ENCODE measurements around the gene COL4A1.

COL4A1 gene

DNA sequence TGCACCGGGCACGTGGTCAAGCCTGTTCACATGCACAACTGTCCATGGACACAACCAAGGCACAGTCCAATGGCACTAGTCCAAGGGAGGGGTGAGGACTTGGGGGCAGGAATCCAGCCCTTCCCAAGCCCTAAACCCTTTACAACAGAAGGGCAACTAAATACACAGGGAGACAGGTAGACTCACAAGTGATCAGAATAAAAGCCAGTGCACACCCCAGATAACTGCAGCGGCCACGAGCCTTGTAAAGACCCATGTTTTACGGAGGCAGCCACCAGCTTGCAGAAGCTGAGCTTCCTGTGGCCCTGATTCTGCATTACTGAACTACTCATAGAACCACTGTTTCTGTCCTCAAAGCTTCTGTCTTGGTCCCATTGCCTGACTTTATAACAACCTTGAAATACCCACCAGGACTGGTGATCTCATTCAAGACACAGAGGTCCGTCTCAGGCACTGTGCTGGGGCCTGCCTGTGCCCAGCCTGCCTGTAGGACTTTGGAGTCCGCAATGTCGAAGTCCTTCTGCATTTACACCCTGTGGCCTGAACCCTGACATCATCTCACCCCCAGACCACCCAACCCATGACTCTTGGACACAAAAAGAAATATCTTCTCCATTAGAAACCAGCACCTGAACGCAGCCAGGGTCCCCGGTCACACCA lies 181.2 kb downstream of the COL4A1 start:
- no peak for DNase-seq

DNA sequence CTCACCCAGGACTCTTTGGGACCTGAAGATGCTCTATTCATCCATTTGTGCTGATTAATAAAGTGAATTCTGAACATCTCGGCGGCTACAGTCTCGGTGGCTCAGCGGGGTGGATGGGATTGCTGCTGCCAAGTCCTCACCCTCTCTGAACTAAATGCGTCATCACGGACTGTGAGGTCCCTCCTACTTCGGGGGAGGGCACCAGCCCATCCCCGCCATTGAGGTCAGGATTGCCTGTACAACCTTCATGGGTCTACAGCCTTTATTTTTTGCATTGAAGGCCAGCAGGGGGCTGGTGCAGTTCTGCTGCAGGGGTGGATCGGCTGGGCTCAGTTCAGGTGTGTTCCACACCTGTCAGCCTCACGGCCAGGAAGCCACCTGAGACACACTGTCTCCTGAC lies 181.8 kb downstream of the COL4A1 start:
- no peak for DNase-seq

DNA sequence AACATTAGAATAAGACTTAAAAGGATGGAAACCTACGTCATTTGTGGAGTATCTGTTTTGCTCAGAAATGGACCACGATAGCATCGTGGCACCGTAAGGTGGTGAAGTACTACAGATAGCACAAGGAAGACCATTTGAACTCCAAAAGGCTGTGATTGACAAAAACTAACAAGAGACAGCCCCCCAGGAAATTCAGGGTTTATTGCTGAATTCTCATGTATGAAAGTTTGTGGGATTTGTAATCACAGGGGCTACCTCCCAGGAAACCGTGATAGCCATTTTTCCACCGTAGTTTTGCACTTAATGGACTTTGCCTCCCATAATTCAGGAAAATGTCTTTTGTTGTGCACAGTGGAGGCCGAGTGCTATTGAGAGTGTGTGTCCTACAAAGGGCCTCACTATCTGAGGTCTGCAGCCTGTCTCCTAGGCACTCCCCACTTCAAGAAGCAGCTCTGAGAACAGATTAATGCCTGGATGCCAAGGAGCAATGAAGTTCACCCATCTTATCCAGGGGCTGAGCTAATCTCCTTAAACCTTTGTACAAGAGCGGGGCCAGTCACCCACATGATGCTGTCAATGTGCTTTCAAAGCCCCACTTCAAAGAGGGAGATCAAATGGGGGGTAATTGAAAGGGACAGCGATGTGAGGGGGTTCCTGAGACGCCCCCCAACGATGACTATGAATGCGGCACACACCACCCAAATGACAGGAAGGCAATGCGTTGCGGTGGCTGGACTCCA lies 182.6 kb downstream of the COL4A1 start:
- no peak for DNase-seq

DNA sequence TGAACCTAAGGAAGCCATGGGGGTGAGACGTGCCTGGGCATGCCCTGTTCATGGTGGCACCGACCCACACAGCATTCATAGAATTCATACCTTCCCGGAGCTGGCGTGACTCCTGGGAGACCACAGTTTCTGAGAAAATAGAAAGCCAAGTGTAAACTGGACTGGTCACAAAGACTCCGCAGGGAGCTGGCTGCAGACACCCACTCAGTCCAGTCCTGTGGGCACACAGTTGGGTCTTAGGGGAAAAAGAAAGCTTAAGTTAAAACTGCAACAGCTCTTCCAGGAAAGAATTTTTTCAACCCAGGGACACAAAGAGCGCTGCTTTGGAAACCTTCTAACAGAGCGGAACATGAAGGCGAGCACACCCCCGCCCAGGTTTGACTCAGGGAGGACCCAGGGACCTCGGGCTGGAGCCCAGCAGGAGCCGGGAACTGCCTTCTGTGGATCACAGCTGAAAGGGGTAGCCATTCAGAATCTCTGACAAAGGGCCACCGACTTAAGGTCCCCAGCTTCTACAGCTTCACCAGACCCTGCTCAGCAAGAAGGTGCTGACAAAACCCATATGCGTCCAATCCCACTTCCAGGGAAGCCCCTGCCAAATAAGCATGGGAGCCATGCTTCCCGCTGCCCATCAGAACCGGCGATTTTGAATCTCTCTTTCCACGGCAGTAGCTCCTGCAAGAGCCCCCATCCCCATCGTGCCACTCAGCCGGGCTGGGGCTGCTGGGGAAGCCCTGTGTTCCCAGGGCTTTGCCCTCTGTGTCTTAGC lies 183.7 kb downstream of the COL4A1 start:
- DNase-seq: no peak

DNA sequence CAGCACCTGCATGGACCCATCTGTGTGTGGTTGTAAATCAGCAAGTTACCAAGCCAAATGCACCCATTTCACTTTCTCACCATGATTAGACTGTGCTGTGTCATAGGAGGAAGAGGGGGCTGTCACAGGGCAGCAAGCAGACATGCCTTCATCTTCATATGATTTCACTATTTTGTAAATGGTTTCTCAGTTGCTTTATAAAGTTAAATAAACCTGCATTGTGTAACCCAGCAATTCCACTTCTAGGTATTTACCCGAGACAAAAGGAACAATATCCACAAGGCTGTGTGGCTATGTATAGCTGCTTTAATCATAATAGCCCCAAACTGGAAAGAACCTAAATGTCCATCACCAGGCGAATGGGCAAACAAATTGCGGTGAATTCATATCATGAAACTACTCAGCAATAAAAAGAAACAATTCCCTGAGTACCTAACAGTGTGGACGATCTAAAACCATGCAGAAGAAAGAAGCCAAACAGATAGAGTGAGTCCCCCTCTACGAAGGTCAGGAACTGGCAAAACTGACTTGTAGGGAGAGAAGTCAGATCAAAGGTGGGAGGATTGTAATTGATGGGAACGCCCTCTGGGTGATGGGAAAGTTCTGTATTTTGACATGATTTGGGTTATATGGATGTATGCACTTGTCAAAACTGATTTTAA lies 185.4 kb downstream of the COL4A1 start:
- no peak for DNase-seq

DNA sequence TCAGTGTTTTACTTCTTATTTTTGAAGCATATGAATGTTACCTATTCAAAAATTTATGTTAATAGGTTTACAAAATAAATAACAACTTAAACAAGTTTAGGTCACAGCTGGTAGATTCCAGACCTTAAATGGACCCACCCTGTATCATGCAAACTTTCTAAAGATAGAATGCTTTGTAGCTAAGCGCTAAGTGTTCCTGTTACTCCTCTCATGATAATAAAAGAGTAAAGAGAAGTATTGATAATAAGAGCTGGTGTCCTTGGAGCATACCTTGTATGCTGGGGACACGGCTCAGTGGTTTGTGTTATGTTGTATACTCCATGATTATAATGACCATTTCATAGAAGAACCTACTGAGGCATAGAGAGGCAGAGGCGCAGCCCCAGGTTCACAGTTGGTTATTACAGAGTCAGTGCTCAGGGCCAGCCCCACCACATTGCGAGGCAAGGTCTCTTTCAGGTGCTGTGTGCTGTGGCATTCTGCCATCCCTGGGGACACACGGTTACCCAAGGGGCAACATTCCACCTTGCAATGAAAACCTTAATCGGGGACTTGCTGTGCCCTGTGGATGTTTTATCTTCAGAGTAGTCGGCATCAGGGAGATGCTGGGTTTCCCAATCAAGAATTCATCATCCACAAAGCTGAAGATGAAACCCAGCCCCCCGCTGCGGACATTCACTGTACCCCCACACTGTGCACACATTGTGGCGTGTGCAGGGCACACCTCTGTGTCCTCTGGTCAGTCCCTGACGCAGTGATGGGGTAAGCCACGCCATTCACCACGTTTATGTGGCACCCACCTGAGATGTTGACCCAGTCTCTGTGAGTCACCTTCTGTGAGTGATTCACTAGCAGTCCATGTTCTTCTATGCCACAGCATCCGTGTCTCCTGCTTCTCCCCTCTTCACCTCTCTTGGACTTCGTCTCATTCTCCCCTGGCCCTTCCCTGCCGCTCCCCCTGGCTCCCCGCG lies 186.7 kb downstream of the COL4A1 start:
- DNase-seq: no peak

DNA sequence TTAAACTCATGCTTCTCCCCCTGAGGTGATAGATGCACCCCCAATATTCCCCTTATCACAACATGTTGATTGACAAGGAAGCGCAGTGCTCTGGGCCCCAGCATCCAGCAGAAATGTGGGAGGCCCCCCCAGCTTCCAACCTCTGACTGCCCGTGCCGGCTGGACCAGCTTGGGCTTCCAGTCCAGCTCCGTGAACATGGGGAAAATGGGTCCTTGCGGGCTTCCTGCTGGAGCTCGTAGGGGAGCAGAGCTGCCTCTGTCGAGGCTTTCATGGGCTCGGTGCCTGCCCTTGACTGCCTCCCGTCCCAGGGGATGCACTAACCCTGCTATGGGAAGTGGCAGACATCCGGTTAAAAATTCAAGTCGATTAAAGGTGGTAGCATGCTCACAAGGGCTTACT lies 188.9 kb downstream of the COL4A1 start:
- no peak for DNase-seq

DNA sequence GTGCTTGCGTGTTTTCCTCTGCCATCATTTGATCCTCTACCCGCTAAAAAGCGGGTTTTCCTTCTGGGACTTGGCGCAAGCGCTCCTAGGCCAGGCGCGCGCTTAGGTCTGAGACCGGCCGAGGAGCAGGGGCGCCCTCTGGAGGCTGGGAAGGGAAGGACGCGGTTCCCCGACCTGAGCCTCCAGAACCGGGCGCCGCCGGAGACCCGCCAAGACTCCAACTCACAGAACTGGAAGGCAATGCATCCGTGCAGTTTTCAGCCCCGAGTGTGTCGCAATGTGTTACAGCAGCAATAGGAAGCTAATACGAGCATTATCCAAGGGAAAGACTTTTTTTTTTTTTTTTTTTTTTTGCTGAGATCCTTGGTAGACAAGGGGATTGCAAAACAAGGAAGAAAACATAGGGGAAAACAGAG lies 190.9 kb downstream of the COL4A1 start:
- DNase-seq: peak; percentile 70

DNA sequence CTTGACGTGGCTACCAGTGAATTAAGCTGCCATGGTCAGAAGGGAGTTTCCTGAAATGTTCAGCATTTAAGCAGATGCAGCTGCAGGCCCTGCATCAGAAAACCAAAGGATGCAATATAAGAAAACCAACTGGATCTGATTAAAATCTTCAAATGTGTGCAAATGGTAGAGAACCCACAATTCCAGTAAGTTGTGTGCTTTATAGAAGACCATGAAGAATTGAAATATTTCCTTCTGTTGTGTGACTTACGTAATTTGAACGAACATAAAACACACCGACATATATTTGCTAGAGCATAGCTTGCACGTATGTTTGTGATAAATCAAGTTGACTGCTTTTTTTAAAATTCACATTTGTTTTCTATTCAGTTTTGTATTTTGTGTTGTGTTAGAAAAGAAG lies 191.4 kb downstream of the COL4A1 start:
- no peak for DNase-seq

DNA sequence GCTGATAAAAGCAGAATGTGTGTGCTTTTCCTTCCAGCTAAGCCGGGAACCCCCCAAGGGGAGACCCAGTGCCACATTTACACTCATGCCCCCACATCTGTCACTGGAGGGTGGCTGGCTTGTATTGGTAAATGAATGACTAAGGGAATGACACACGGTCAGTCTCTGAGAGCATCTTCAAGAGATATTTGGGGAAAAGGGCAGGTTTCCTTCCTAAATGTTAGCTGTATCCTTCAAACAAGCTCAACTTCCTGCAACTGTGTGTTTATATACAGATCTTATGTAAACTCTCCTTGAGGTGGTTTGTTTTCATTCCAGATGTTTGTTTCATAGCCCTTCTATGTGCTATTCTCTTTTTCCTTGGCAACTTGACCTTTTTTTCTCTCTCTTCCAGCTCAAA lies 192.6 kb downstream of the COL4A1 start:
- DNase-seq: no peak

DNA sequence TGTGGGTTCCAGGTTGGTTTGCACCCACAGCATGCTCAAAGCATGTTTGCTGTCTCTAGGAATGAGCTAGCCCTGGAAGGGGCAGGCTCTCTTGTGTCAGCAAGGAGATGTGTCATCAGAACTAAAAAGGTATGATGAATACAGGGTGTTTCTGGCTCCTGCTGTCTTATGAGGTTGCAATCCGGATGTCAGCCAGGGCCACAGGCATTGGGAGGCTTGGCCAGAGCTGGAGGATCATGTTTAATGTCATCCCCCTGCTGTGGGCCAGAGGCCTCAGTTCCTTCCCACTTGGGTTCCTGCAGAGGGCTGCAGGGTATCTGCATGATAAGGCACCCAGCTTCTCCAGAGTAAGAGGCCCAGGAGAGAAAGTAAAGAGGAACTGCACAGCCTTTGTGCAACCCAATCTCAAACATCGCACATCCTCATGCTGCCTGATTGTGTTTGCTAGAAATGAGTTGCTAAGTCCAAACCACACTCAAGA lies 193.6 kb downstream of the COL4A1 start:
- DNase-seq: no peak

DNA sequence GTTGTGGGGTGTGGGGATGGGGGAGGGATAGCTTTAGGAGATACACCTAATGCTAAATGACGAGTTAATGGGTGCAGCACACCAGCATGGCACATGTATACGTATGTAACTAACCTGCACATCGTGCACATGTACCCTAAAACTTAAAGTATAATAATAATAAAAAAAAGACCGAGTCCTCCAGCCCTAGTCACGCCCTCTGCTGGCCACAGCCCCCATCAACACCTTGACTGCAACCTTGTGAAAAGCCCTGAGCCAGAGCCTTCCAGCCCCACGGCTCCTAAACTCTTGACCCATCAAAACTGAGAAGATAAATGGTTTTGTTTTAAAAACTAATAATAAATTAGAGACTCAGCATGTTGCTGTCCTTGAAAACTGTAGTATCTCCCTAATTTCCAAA lies 194.6 kb downstream of the COL4A1 start:
- peak; percentile 45 for DNase-seq

DNA sequence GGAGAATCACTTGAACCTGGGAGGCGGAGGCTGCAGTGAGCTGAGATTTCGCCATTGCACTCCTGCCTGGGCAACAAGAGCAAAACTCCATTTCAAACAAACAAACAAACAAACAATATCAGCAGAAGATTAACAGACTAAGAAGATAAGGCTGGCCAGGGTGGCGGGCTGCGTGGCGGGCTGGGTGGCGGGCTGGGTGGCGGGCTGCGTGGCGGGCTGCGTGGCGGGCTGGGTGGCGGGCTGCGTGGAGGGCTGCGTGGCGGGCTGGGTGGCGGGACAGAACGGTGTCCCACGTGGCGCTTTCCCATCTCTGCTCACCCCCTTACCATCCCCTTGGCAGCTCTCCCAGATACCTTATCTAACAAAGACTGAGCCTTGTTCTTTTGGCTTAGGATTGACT lies 196.2 kb downstream of the COL4A1 start:
- no peak for DNase-seq

DNA sequence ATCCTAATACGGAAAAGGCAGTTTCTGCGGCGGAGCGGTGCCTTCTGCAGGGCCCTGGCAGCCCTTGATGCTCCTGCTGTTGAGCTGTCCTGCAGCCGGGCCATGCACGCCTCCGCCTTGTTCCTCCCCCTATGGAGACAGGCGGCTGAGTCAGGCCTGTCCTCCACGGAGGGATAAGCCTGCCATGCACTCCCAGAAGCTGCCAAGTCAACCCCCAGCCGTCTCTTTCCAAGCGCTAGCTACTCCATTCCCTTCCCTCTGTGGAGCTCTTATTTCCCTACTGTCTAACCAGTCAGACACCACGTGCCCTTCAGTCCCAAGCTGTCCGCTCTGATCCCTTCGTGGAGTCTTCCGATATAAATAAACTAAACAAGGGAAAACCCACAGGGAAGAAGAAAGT lies 197.0 kb downstream of the COL4A1 start:
- no peak for DNase-seq

DNA sequence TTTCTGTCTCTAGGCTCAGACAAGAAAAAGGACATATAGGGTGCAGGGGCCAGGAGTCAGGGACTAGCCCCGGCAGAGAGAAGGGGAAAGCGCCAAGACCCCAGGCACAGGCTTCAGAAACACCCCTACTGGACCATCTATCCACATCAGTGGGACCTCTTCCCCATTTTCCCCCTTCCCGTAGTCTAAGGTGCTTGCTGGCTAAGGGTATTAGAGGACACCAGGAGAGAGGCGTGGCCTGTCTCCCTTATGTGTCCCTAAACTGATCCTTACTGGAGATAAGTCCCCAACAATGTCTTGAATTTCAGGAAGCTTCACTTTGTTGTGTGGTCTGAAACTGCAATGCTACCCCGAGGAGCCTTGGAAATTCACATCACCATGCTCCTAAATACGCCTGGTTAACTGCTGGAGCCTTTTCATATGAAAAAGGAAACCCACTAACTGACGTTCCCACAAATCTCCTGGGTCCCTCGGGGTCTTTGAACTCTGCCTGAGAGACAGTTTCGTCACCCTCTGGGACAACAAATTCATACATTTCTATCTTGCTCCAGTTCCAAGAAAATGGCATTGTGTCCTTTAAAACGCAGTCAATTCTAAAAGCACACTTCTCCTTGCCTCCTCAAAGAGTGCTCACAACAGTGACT lies 197.7 kb downstream of the COL4A1 start:
- DNase-seq: no peak

DNA sequence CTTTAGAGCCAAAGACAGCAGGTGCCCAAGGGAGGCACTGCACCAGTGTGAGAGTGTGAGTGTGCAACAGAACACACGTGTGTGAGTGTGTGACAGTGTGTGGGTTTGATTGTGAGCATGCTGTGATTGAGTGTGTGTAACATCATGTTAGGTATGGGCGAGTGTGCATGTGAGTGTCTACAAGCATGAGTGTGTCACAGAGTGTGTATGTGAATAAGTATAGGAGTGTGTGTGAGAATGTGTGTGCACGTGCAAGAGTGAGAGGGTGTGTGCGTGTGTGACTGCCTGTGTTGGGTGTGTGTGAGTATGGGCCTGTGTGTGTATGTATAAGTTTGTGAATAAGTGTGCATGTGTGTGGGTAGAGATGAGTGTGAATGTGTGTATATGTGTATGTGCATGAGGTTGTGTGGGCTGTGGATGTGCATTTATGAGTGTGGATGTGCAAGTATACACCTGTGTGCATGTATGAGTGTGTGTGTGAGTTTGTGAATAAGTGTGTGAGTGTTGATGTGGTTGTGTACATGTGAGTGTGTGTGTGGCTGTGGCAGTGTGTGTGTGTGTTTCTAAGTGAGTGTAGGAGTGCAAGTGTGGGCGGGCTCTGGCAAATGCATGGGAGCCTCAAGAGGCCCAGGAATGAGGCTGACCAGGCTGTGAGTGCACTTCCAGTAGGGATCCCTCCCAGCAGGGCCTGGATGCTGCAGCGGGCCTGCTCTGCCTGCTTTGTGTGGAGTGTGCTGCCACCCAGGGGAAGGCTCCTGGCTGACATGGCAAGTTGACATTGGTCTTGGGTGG lies 198.4 kb downstream of the COL4A1 start:
- DNase-seq: peak; percentile 9

DNA sequence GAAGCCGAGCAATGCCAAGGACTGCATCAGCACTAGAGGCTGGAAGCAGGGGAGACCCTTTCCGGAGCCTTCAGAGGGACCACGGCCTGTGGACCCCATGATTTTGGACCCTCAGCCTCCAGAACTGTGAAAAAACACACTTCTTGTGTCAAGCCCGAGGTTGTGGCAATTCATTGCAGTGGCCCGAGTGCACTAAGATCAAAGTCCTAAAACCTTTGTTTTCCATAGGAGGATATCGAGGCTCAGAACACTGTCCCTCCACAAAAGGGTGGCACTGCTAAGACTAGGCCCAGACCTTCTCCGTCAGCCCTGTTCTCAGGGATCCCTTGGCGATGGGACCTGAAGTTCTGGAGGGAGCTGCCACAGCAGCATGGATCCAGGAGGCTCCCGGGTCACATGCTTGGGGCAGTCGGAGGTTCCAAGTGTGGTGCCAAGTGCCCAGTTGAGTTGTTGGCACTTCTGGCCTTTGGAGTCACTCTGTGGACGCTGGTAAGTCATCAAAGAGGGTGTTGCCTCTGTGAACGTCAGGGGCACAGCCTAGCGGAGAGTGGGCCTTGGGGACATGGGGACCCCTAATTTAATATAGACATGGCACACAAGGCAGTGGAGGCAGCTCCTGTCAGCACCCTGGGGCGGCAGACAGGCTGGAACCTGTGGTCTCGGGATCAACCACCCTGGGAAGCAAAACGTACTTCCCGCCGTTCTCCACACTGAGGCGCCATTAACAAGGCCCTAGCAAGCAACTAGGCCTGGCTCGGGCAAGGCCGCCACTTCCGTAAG lies 199.2 kb downstream of the COL4A1 start:
- DNase-seq: no peak

DNA sequence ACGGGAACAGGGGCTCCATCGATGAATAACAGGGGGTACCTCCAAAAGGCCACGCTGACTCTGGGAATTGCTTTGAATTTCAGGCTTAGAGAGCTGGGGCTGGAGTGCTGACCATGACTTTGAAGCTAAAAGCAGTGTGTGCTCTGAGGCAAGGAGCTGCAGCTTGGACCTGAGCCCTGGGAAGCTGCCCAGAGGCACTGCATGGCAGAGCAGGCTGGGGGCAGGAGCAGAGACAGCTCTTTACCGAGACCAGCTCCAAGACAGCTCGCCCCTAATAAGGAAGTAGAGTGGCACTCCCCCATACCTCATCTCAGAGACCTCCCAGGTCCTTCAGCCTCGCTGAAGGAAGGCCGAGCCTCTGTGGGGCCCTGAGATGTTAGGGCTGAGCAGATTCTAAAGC lies 200.2 kb downstream of the COL4A1 start:
- DNase-seq: no peak

DNA sequence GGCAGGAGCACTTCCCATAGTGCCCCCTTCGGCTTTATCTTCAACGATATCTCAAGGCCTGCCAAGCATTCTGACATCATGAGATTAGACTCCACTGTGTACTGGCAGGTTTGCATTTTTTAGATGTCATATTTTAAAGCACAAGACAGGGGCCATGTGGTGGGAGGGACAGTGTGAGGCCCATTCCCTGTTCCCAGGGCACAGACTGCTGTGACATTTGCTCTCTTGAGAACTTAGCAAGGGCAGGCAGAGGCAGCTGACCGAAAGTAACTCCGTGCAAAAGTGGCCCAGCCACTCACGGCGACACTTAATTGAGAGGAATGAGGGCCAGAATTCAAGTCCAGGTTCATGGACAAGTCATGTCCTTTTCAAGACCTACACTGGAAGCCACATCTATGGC lies 201.8 kb downstream of the COL4A1 start:
- DNase-seq: no peak

DNA sequence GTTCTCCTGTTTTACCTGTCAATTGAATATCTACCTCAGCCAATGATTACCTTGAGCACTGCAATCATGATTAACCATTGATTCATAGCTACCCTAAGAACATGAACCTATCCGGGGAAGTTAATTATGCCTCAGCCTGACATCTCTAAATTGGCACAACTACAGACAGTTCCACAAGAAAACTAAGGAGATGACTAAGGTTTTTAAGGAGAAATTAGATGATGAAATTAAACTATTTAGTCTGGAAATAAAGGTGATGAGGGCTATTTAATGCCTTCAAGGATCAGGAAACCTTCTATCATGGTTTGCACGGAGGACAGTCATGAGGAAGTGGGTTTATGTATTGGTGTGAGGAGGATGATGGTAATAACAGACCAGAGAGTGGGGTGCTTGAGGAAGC lies 203.4 kb downstream of the COL4A1 start:
- DNase-seq: no peak

Measured in stimulated activated CD4-positive, alpha-beta T cell treated with anti-CD3 and anti-CD28 coated beads, Interleukin-15, amount 100 ng/mL, for 24 hours (primary cell).